ENCODE results near the gene GRIN2A. TPM values are rescaled to one million over a fixed set of nuclear protein-coding genes. Genes with fewer than 3 reads are reported as not detected.

Gene GRIN2A
- polyA plus RNA-seq, 2 donors, result 0.02 to 0.04 TPM

- no peaks in the 10 kb centered on the region for H3K9me3 ChIP-seq (ENCODE audit: control insufficient read depth in 2 of 2, insufficient read depth in 1 of 2, low read depth in 1 of 2, low read length in 1 of 2)
- H3K27ac ChIP-seq (ENCODE audit: low read depth in 2 of 2, low read length in 1 of 2), result no peak overlapping the region
- no peaks in the 10 kb centered on the region for H3K27me3 ChIP-seq (ENCODE audit: control insufficient read depth in 1 of 2, insufficient read depth in 2 of 2, low read length in 2 of 2)
- no peaks in the 10 kb centered on the region for H3K36me3 ChIP-seq (ENCODE audit: control insufficient read depth in 2 of 2, insufficient read depth in 2 of 2, low read length in 1 of 2)
- 76 to 77% methylated on average over 6 of the region's 6 CpGs for WGBS, 2 donors
- H3K4me1 ChIP-seq (ENCODE audit: control insufficient read depth in 2 of 2, insufficient read depth in 2 of 2, low read length in 1 of 2), result no peaks in the 10 kb centered on the region
- no peak overlapping the region for H3K4me3 ChIP-seq (ENCODE audit: low read depth in 1 of 2, low read length in 2 of 2)
These were observed 97.0 kb downstream of the GRIN2A start for GRCh38 chr16:10085078-10085798.

GRCh38 chr16:10083301-10083700 lies 98.9 kb downstream of the GRIN2A start:
- 65 to 73% methylated on average over 5 of the region's 5 CpGs for WGBS, 2 donors

GRCh38 chr16:10081201-10081940 lies 100.9 kb downstream of the GRIN2A start:
- Histone ChIP-seq H3K4me3 (ENCODE audit: low read depth in 1 of 2, low read length in 2 of 2) (no peak overlapping the region), H3K9me3 (ENCODE audit: control insufficient read depth in 2 of 2, insufficient read depth in 1 of 2, low read depth in 1 of 2, low read length in 1 of 2) (no peaks in the 10 kb centered on the region), H3K27me3 (ENCODE audit: control insufficient read depth in 1 of 2, insufficient read depth in 2 of 2, low read length in 2 of 2) (no peaks in the 10 kb centered on the region), H3K4me1 (ENCODE audit: control insufficient read depth in 2 of 2, insufficient read depth in 2 of 2, low read length in 1 of 2) (no peaks in the 10 kb centered on the region), H3K27ac (ENCODE audit: low read depth in 2 of 2, low read length in 1 of 2) (no peak overlapping the region), H3K36me3 (ENCODE audit: control insufficient read depth in 2 of 2, insufficient read depth in 2 of 2, low read length in 1 of 2) (no peaks in the 10 kb centered on the region)
- WGBS, 2 donors, result 68 to 70% methylated on average over 1 of the region's 1 CpG

More at GRCh38 chr16:10083301-10083700, 98.9 kb downstream of the GRIN2A start:
- H3K36me3 ChIP-seq (ENCODE audit: control insufficient read depth in 2 of 2, insufficient read depth in 2 of 2, low read length in 1 of 2), result no peaks in the 10 kb centered on the region
- no peaks in the 10 kb centered on the region for H3K9me3 ChIP-seq (ENCODE audit: control insufficient read depth in 2 of 2, insufficient read depth in 1 of 2, low read depth in 1 of 2, low read length in 1 of 2)
- H3K4me1 ChIP-seq (ENCODE audit: control insufficient read depth in 2 of 2, insufficient read depth in 2 of 2, low read length in 1 of 2), result no peaks in the 10 kb centered on the region
- no peaks in the 10 kb centered on the region for H3K27me3 ChIP-seq (ENCODE audit: control insufficient read depth in 1 of 2, insufficient read depth in 2 of 2, low read length in 2 of 2)
- no peak overlapping the region for H3K4me3 ChIP-seq (ENCODE audit: low read depth in 1 of 2, low read length in 2 of 2)
- no peak overlapping the region for H3K27ac ChIP-seq (ENCODE audit: low read depth in 2 of 2, low read length in 1 of 2)

GRCh38 chr16:10080051-10080772 lies 102.0 kb downstream of the GRIN2A start:
- Histone ChIP-seq H3K4me1 (ENCODE audit: control insufficient read depth in 2 of 2, insufficient read depth in 2 of 2, low read length in 1 of 2) (no peaks in the 10 kb centered on the region), H3K9me3 (ENCODE audit: control insufficient read depth in 2 of 2, insufficient read depth in 1 of 2, low read depth in 1 of 2, low read length in 1 of 2) (no peaks in the 10 kb centered on the region), H3K4me3 (ENCODE audit: low read depth in 1 of 2, low read length in 2 of 2) (no peak overlapping the region), H3K27me3 (ENCODE audit: control insufficient read depth in 1 of 2, insufficient read depth in 2 of 2, low read length in 2 of 2) (no peaks in the 10 kb centered on the region), H3K27ac (ENCODE audit: low read depth in 2 of 2, low read length in 1 of 2) (peak overlapping the region in 1 of 2 donors; percentile 12), H3K36me3 (ENCODE audit: control insufficient read depth in 2 of 2, insufficient read depth in 2 of 2, low read length in 1 of 2) (no peaks in the 10 kb centered on the region)
- WGBS, 2 donors, result 2 to 4% methylated on average over 9 of the region's 9 CpGs

GRCh38 chr16:10078541-10078949 lies 103.7 kb downstream of the GRIN2A start:
- Histone ChIP-seq H3K4me1 (ENCODE audit: control insufficient read depth in 2 of 2, insufficient read depth in 2 of 2, low read length in 1 of 2) (no peaks in the 10 kb centered on the region), H3K27me3 (ENCODE audit: control insufficient read depth in 1 of 2, insufficient read depth in 2 of 2, low read length in 2 of 2) (no peaks in the 10 kb centered on the region), H3K9me3 (ENCODE audit: control insufficient read depth in 2 of 2, insufficient read depth in 1 of 2, low read depth in 1 of 2, low read length in 1 of 2) (no peaks in the 10 kb centered on the region), H3K27ac (ENCODE audit: low read depth in 2 of 2, low read length in 1 of 2) (no peak overlapping the region), H3K36me3 (ENCODE audit: control insufficient read depth in 2 of 2, insufficient read depth in 2 of 2, low read length in 1 of 2) (no peaks in the 10 kb centered on the region), H3K4me3 (ENCODE audit: low read depth in 1 of 2, low read length in 2 of 2) (no peak overlapping the region)
- WGBS, 2 donors, result 63 to 64% methylated on average over 7 of the region's 7 CpGs

- no peaks in the 10 kb centered on the region for H3K4me1 ChIP-seq (ENCODE audit: control insufficient read depth in 2 of 2, insufficient read depth in 2 of 2, low read length in 1 of 2)
- H3K4me3 ChIP-seq (ENCODE audit: low read depth in 1 of 2, low read length in 2 of 2), result no peak overlapping the region
- WGBS, 2 donors, result 83 to 87% methylated on average over 6 of the region's 6 CpGs
- H3K9me3 ChIP-seq (ENCODE audit: control insufficient read depth in 2 of 2, insufficient read depth in 1 of 2, low read depth in 1 of 2, low read length in 1 of 2), result no peaks in the 10 kb centered on the region
- no peak overlapping the region for H3K27ac ChIP-seq (ENCODE audit: low read depth in 2 of 2, low read length in 1 of 2)
- H3K36me3 ChIP-seq (ENCODE audit: control insufficient read depth in 2 of 2, insufficient read depth in 2 of 2, low read length in 1 of 2), result no peaks in the 10 kb centered on the region
- H3K27me3 ChIP-seq (ENCODE audit: control insufficient read depth in 1 of 2, insufficient read depth in 2 of 2, low read length in 2 of 2), result no peaks in the 10 kb centered on the region
These were observed 104.4 kb downstream of the GRIN2A start for GRCh38 chr16:10077861-10078260.

GRCh38 chr16:10076037-10076436 lies 106.2 kb downstream of the GRIN2A start:
- Histone ChIP-seq H3K4me3 (ENCODE audit: low read depth in 1 of 2, low read length in 2 of 2) (no peak overlapping the region), H3K27me3 (ENCODE audit: control insufficient read depth in 1 of 2, insufficient read depth in 2 of 2, low read length in 2 of 2) (no peaks in the 10 kb centered on the region), H3K4me1 (ENCODE audit: control insufficient read depth in 2 of 2, insufficient read depth in 2 of 2, low read length in 1 of 2) (no peaks in the 10 kb centered on the region), H3K36me3 (ENCODE audit: control insufficient read depth in 2 of 2, insufficient read depth in 2 of 2, low read length in 1 of 2) (no peaks in the 10 kb centered on the region), H3K27ac (ENCODE audit: low read depth in 2 of 2, low read length in 1 of 2) (no peak overlapping the region), H3K9me3 (ENCODE audit: control insufficient read depth in 2 of 2, insufficient read depth in 1 of 2, low read depth in 1 of 2, low read length in 1 of 2) (no peaks in the 10 kb centered on the region)
- WGBS, 2 donors, result 87 to 89% methylated on average over 5 of the region's 5 CpGs

- H3K36me3 ChIP-seq (ENCODE audit: control insufficient read depth in 2 of 2, insufficient read depth in 2 of 2, low read length in 1 of 2), result no peaks in the 10 kb centered on the region
- no peak overlapping the region for H3K4me3 ChIP-seq (ENCODE audit: low read depth in 1 of 2, low read length in 2 of 2)
- no peak overlapping the region for H3K27ac ChIP-seq (ENCODE audit: low read depth in 2 of 2, low read length in 1 of 2)
- no peaks in the 10 kb centered on the region for H3K4me1 ChIP-seq (ENCODE audit: control insufficient read depth in 2 of 2, insufficient read depth in 2 of 2, low read length in 1 of 2)
- no peaks in the 10 kb centered on the region for H3K27me3 ChIP-seq (ENCODE audit: control insufficient read depth in 1 of 2, insufficient read depth in 2 of 2, low read length in 2 of 2)
- WGBS, 2 donors, result 86 to 87% methylated on average over 4 of the region's 4 CpGs
- peaks cover 0 to 2% of the 10 kb centered on the region in 2 donors for H3K9me3 ChIP-seq (ENCODE audit: control insufficient read depth in 2 of 2, insufficient read depth in 1 of 2, low read depth in 1 of 2, low read length in 1 of 2)
These were observed 111.6 kb downstream of the GRIN2A start for GRCh38 chr16:10070591-10070990.

GRCh38 chr16:10069374-10069773 lies 112.9 kb downstream of the GRIN2A start:
- H3K27ac ChIP-seq (ENCODE audit: low read depth in 2 of 2, low read length in 1 of 2), result no peak overlapping the region
- H3K4me3 ChIP-seq (ENCODE audit: low read depth in 1 of 2, low read length in 2 of 2), result no peak overlapping the region
- H3K9me3 ChIP-seq (ENCODE audit: control insufficient read depth in 2 of 2, insufficient read depth in 1 of 2, low read depth in 1 of 2, low read length in 1 of 2), result peaks cover 0 to 2% of the 10 kb centered on the region in 2 donors
- 65 to 67% methylated on average over 3 of the region's 3 CpGs for WGBS, 2 donors
- no peaks in the 10 kb centered on the region for H3K4me1 ChIP-seq (ENCODE audit: control insufficient read depth in 2 of 2, insufficient read depth in 2 of 2, low read length in 1 of 2)
- H3K27me3 ChIP-seq (ENCODE audit: control insufficient read depth in 1 of 2, insufficient read depth in 2 of 2, low read length in 2 of 2), result no peaks in the 10 kb centered on the region
- H3K36me3 ChIP-seq (ENCODE audit: control insufficient read depth in 2 of 2, insufficient read depth in 2 of 2, low read length in 1 of 2), result no peaks in the 10 kb centered on the region

All from esophagus (tissue), 2 donors.